Natural killer cell (primary cell): ENCODE results near the gene NSFL1C. TPM values are rescaled to one million over a fixed set of nuclear protein-coding genes. Genes with fewer than 3 reads are reported as not detected.

Experiments
- ATAC-seq, 3 donors: fragments of 150-1000 bp in 2 of 3; fragments of 200-7000 bp in 1 of 3; cut with Tn5 transposase; 1 replicate in 1 of 3; 2 replicates in 2 of 3; pipeline ENCODE4 v1.10.0; 2021; ENCODE audit warnings: mild to moderate bottlenecking in 2 of 3, moderate library complexity in 2 of 3
- DNase-seq, 2 donors: peaks; one replicate each; pipeline versions ENCODE4 v3.0.0 to v3.0.0-alpha.2; 2013 to 2021; ENCODE audit warnings: mixed read lengths in 1 of 2
- H3K27ac ChIP-seq: one replicate; pipeline ENCODE4 v1.5.1; 2013; ENCODE audit warnings: mild to moderate bottlenecking, low read length
- H3K27me3 ChIP-seq: one replicate; pipeline ENCODE4 v1.6.1; 2013; ENCODE audit warnings: low read length; ENCODE audit not compliant: control insufficient read depth, insufficient read depth
- H3K36me3 ChIP-seq: one replicate; pipeline ENCODE4 v1.6.1; 2013; ENCODE audit warnings: low read length; ENCODE audit not compliant: control insufficient read depth, insufficient read depth
- H3K4me1 ChIP-seq: one replicate; pipeline ENCODE4 v1.6.1; 2013; ENCODE audit warnings: low read length; ENCODE audit not compliant: control insufficient read depth, insufficient read depth
- H3K4me3 ChIP-seq: one replicate; pipeline ENCODE4 v1.5.1; 2013; ENCODE audit warnings: low read length
- H3K9me3 ChIP-seq: one replicate; pipeline ENCODE4 v1.6.1; 2013; ENCODE audit warnings: low read length; ENCODE audit not compliant: control insufficient read depth, insufficient read depth
- H3K27ac Mint-ChIP-seq, 2 donors: one replicate each; pipeline ENCODE4 v1.8.0; 2022; ENCODE audit warnings: mild to moderate bottlenecking in 2 of 2, mixed read lengths in 2 of 2, moderate library complexity in 1 of 2
- H3K27me3 Mint-ChIP-seq, 2 donors: one replicate each; pipeline ENCODE4 v1.8.0; 2022; ENCODE audit warnings: low read depth in 2 of 2, mixed read lengths in 2 of 2
- H3K36me3 Mint-ChIP-seq: one replicate; pipeline ENCODE4 v1.8.0; 2022; ENCODE audit warnings: mixed read lengths
- H3K4me1 Mint-ChIP-seq, 2 donors: one replicate each; pipeline ENCODE4 v1.8.0; 2022; ENCODE audit warnings: mixed read lengths in 2 of 2
- H3K4me3 Mint-ChIP-seq: one replicate; pipeline ENCODE4 v1.8.0; 2022; ENCODE audit warnings: mild to moderate bottlenecking, moderate library complexity, mixed read lengths
- H3K9me3 Mint-ChIP-seq, 2 donors: one replicate each; pipeline ENCODE4 v1.8.0; 2022; ENCODE audit warnings: mixed read lengths in 2 of 2
- WGBS: methylation state at CpG from one replicate; pipeline ENCODE4 v1.1.7; 2013; ENCODE audit warnings: missing lambda C conversion rate; ENCODE audit not compliant: insufficient coverage; 5-methylcytosine and 5-hydroxymethylcytosine counted together
- intact Hi-C: fragments of 100-400 bp; cut with micrococcal nuclease; formaldehyde crosslinking; loops from one replicate; pipeline ENCODE4 v1.14.2; 2022
- total RNA-seq, 4 donors: library from RNA; stranded (reverse); fragments of 120-200 nt in 1 of 4; gene quantifications; one replicate each; pipeline versions ENCODE4 v1.2.3 to v1.2.4, GENCODE V29; 2013 to 2022
- TF ChIP-seq, protein P1 (sequence below): fragments of 200-600 bp; IDR thresholded peaks from one replicate; pipeline ENCODE4 v1.8.0; 2022; ENCODE audit warnings: antibody characterized with exemption

The NSFL1C gene
- total RNA-seq, 3 donors from 2014 or later (not counting 1 experiment from before 2014, with no cell fraction given) = 53.9 to 69.0 (median 66.2) TPM

DNA sequence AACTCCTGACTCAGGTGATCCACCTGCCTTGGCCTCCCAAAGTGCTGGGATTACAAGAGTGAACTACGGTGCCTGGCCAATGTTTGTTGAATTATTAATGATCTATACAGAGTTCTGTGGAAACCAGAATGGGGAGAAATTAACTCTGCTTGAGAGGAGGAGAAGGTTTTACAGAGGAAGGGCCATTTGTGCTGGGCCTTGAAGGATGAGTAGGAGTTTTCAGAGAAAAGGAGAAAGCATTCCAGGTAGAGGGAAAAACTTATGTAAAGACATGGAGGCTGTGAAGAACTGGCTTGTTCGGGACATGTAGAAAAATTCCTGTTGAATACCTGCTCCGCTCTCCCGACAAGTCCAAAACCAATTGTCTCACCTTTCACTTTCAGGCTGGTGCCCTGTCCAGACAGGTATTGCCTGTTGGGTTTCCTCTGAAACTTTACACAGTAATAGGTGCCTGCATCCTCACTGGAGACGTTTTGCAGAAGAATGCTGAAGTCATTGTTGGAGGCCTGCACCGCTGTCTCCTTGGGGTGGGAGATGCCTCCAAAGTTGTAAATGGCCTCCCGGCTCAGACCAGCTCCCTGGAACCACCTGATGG is 11.3 kb upstream of the NSFL1C start:
- H3K9me3 Mint-ChIP-seq = no peaks in the 10 kb centered on the region
- H3K27ac ChIP-seq = no peak overlapping the region

DNA sequence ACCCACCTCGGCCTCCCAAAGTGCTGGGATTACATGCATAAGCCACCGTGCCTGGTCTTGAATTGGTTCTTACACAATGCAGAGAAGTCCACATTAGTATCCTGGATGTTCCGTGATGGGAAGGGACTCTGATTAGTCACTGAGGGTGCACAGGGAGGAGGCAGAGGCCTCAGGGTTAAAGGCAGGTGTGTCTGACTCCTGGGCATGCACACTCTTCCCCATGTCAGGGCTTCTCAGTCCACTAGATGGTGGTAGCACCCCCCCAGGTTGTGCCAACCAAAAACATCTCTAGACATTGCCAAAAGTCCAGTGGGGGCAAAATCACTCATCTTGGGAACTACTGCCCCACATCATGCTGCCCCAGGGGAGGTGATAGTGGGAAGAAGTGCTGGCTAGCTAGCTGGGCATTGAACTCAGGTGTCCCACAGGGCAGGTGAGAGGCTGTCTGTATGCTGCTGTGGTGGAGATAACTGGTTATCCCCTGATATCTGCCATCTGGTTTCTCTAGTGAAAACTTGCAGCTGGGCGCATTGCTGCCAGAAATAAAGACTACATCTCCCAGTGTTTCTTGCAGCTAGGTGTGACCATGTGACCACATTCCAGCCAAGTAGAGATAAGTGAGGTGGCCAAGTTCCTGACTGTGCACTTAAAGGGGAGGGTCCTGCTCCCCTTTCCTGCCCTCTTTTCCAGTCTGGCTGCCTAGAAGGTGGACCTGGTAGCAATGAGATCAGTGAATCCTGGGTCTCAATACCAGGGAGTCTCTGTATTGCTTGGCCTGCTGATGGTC is 8.4 kb upstream of the NSFL1C start:
- no peaks in the 10 kb centered on the region for H3K36me3 ChIP-seq
- Mint-ChIP-seq H3K4me3 (no peak overlapping the region), H3K27me3 (peaks cover 5 to 18% of the 10 kb centered on the region in 2 donors), H3K36me3 (no peaks in the 10 kb centered on the region), H3K27ac (no peak overlapping the region), H3K9me3 (no peaks in the 10 kb centered on the region), H3K4me1 (no peaks in the 10 kb centered on the region)
- H3K27me3 ChIP-seq = no peaks in the 10 kb centered on the region
- no peaks in the 10 kb centered on the region for H3K4me1 ChIP-seq
- no peaks in the 10 kb centered on the region for H3K9me3 ChIP-seq
- H3K27ac ChIP-seq = no peak overlapping the region
- 81% methylated on average over 4 of the region's 4 CpGs for WGBS
- intact Hi-C loops = no loop called here
- DNase-seq = peak in 1 of 2 donors; percentile 23
- ATAC-seq = no peak
- H3K4me3 ChIP-seq = no peak overlapping the region
- TF ChIP-seq, protein P1, sequence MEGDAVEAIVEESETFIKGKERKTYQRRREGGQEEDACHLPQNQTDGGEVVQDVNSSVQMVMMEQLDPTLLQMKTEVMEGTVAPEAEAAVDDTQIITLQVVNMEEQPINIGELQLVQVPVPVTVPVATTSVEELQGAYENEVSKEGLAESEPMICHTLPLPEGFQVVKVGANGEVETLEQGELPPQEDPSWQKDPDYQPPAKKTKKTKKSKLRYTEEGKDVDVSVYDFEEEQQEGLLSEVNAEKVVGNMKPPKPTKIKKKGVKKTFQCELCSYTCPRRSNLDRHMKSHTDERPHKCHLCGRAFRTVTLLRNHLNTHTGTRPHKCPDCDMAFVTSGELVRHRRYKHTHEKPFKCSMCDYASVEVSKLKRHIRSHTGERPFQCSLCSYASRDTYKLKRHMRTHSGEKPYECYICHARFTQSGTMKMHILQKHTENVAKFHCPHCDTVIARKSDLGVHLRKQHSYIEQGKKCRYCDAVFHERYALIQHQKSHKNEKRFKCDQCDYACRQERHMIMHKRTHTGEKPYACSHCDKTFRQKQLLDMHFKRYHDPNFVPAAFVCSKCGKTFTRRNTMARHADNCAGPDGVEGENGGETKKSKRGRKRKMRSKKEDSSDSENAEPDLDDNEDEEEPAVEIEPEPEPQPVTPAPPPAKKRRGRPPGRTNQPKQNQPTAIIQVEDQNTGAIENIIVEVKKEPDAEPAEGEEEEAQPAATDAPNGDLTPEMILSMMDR = no peak

More for the DNA sequence above, 11.3 kb upstream of the NSFL1C start:
- Histone ChIP-seq H3K4me1 (no peaks in the 10 kb centered on the region), H3K9me3 (no peaks in the 10 kb centered on the region), H3K27me3 (no peaks in the 10 kb centered on the region), H3K4me3 (no peak overlapping the region), H3K36me3 (no peaks in the 10 kb centered on the region)
- Mint-ChIP-seq H3K36me3 (no peaks in the 10 kb centered on the region), H3K27me3 (peaks cover 5 to 15% of the 10 kb centered on the region in 2 donors), H3K4me3 (no peak overlapping the region), H3K4me1 (no peaks in the 10 kb centered on the region), H3K27ac (no peak overlapping the region)
- ATAC-seq (no peak), DNase-seq (no peak)
- intact Hi-C loops = no loop called here
- TF ChIP-seq, protein P1 = no peak
- 85% methylated on average over 7 of the region's 7 CpGs for WGBS

DNA sequence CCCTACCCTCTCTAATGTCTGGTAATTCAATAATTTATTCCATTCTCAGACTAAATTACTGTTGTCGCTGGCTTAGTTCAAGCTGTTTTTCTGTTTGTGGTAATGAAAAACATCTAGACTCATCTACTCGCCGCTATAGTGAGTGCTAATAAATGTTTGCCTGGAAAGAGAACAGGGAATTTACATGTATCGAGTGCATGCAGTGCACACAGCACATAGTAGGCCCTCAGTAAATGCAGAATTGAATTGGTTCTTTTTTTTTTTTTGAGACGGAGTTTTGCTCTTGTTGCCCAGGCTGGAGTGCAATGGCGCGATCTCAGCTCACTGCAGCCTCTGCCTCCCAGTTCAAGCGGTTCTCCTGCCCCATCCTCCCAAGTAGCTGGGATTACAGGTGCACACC is 7.7 kb upstream of the NSFL1C start:
- Histone ChIP-seq H3K4me1 (no peaks in the 10 kb centered on the region), H3K27ac (no peak overlapping the region), H3K27me3 (no peaks in the 10 kb centered on the region), H3K36me3 (no peaks in the 10 kb centered on the region), H3K9me3 (no peaks in the 10 kb centered on the region), H3K4me3 (no peak overlapping the region)
- H3K9me3 Mint-ChIP-seq = no peaks in the 10 kb centered on the region
- H3K4me1 Mint-ChIP-seq = no peaks in the 10 kb centered on the region
- TF ChIP-seq, protein P1 = no peak
- DNase-seq = no peak
- ATAC-seq = no peak
- no peaks in the 10 kb centered on the region for H3K36me3 Mint-ChIP-seq
- WGBS = 98% methylated on average over 7 of the region's 8 CpGs
- intact Hi-C loops = no loop called here
- no peak overlapping the region for H3K4me3 Mint-ChIP-seq
- H3K27ac Mint-ChIP-seq = no peak overlapping the region
- peaks cover 5 to 18% of the 10 kb centered on the region in 2 donors for H3K27me3 Mint-ChIP-seq
